HPDE6-E6E7 (cell line): ENCODE measurements around the gene OGN.
A peak's percentile ranks its signal among the peaks of the same experiment; 100 is the strongest.
"Not testable (repeated sequence)": the region's sequence is repeated elsewhere in the genome, so short reads cannot be mapped to it uniquely, and the experiment has no call there.

ENCODE experiments used
- DNase-seq: peaks from one replicate; pipeline ENCODE4 v3.0.0; 2011; ENCODE audit warnings: missing footprints; ENCODE audit errors: extremely low spot score

OGN gene

GRCh38 chr9:92404042-92404836 lies at the start of gene OGN:
OGN (minus strand) TSS chr9:92404578; CDS start chr9:92403407, 1,171 bp downstream.
- DNase-seq = no peak

GRCh38 chr9:92446536-92446935 lies 42.2 kb upstream of the OGN start:
- DNase-seq = no peak

- DNase-seq = no peak
Measured at GRCh38 chr9:92444841-92445240, 40.5 kb upstream of the OGN start.

GRCh38 chr9:92440751-92441046 lies 36.3 kb upstream of the OGN start:
- no peak for DNase-seq

- peak; percentile 89 for DNase-seq
Measured at GRCh38 chr9:92439921-92440750, 35.8 kb upstream of the OGN start.

- no peak for DNase-seq
Measured at GRCh38 chr9:92438900-92439526, 34.6 kb upstream of the OGN start.

GRCh38 chr9:92435263-92435662 lies 30.9 kb upstream of the OGN start:
- DNase-seq = no peak

GRCh38 chr9:92432972-92433548 lies 28.7 kb upstream of the OGN start:
- DNase-seq = no peak

- DNase-seq = no peak
Measured at GRCh38 chr9:92432350-92432749, 28.0 kb upstream of the OGN start.

GRCh38 chr9:92429836-92430235 lies 25.5 kb upstream of the OGN start:
- no peak for DNase-seq

- DNase-seq = no peak
Measured at GRCh38 chr9:92426501-92427145, 22.2 kb upstream of the OGN start.

GRCh38 chr9:92425474-92425873 lies 21.1 kb upstream of the OGN start:
- DNase-seq = no peak

- DNase-seq = no peak
Measured at GRCh38 chr9:92424340-92424739, 20.0 kb upstream of the OGN start, which contains the start of gene OMD. OMD (minus strand) TSS chr9:92424471; CDS start chr9:92417558, 6,913 bp downstream.

- DNase-seq = no peak
Measured at GRCh38 chr9:92423612-92424011, 19.2 kb upstream of the OGN start.

GRCh38 chr9:92422611-92423338 lies 18.4 kb upstream of the OGN start:
- no peak for DNase-seq

GRCh38 chr9:92414566-92414965 lies 10.2 kb upstream of the OGN start:
- no peak for DNase-seq

- DNase-seq = not testable (repeated sequence)
Measured at GRCh38 chr9:92411157-92411556, 6.8 kb upstream of the OGN start.

- no peak for DNase-seq
Measured at GRCh38 chr9:92408747-92409478, 4.5 kb upstream of the OGN start.

- DNase-seq = no peak
Measured at GRCh38 chr9:92407818-92408217, 3.4 kb upstream of the OGN start.

- no peak for DNase-seq
Measured at GRCh38 chr9:92406477-92406876, 2.1 kb upstream of the OGN start.
